BLaER1 treated with 17β-estradiol and CSF1 and Interleukin-3, amounts not matched to agents 10 nM and 100 nM (cell line): ENCODE measurements around the gene RASGRF2.
"Not testable (repeated sequence)": the region's sequence is repeated elsewhere in the genome, so short reads cannot be mapped to it uniquely, and the experiment has no call there.

Experiments used
- H3K27ac ChIP-seq, 11 experiments: shearing (Covaris generic); formaldehyde crosslinking; 2 replicates each; pipeline ENCODE4 v1.8.1; 2022
- H3K27me3 ChIP-seq, 11 experiments: shearing (Covaris generic); formaldehyde crosslinking; 2 replicates each; pipeline ENCODE4 v1.8.1; 2022
- H3K36me3 ChIP-seq, 11 experiments: shearing (Covaris generic); formaldehyde crosslinking; 2 replicates each; pipeline ENCODE4 v1.8.1; 2022
- H3K4me1 ChIP-seq, 10 experiments: shearing (Covaris generic); formaldehyde crosslinking; 2 replicates each; pipeline ENCODE4 v1.8.1; 2022
- H3K4me2 ChIP-seq, 11 experiments: shearing (Covaris generic); formaldehyde crosslinking; 2 replicates each; pipeline ENCODE4 v1.8.1; 2022
- H3K4me3 ChIP-seq, 10 experiments: shearing (Covaris generic); formaldehyde crosslinking; 2 replicates each; pipeline ENCODE4 v1.8.1; 2022
- H3K9ac ChIP-seq, 11 experiments: shearing (Covaris generic); formaldehyde crosslinking; 2 replicates each; pipeline ENCODE4 v1.8.1; 2022
- H3K9me3 ChIP-seq, 11 experiments: shearing (Covaris generic); formaldehyde crosslinking; replicated peaks in 1 of 11; 2 replicates each; pipeline ENCODE4 v1.8.1; 2022
- H4K20me1 ChIP-seq, 11 experiments: shearing (Covaris generic); formaldehyde crosslinking; 2 replicates each; pipeline ENCODE4 v1.8.1; 2022
- Cebpa-rat ChIP-seq, 11 experiments: shearing (Covaris generic); IDR thresholded peaks; 2 replicates each; pipeline ENCODE4 v1.8.1; 2022

Gene RASGRF2

GRCh38 chr5:81093536-81094196, 133.5 kb downstream of the RASGRF2 start:
- no peaks in the 10 kb centered on the region for H4K20me1 ChIP-seq
- H3K27ac ChIP-seq = no peak overlapping the region
- no peak overlapping the region for H3K9ac ChIP-seq
- no peak overlapping the region for H3K4me3 ChIP-seq
- no peaks in the 10 kb centered on the region for H3K36me3 ChIP-seq
- H3K9me3 ChIP-seq = no peaks in the 10 kb centered on the region
- no peaks in the 10 kb centered on the region for H3K27me3 ChIP-seq
- no peak overlapping the region for H3K4me2 ChIP-seq
- no peak for TF ChIP-seq Cebpa-rat (IDR thresholded peaks at IDR 0.05)
- no peaks in the 10 kb centered on the region for H3K4me1 ChIP-seq

DNA sequence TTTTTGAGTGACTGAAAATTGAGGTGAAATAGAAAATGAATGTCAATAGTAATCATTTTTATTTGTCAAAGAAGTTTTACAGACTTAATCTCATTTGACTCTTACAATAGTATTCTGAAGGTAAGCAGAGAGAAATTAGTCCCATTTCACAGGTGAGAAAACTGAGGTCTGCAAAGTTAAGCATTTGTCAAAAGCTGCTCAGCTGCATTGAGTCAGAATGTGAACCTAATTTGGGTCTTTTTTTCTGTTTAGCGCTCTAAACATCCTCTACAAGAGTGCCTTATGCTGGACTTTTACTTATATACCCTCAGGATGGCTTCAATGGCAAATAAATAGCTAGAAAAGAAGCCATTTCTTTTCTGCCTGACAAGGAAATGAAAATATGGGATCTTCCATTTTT, 135.7 kb downstream of the RASGRF2 start:
- Histone ChIP-seq H3K27me3 (no peaks in the 10 kb centered on the region), H3K36me3 (no peaks in the 10 kb centered on the region), H3K27ac (no peak overlapping the region), H3K4me1 (no peaks in the 10 kb centered on the region), H3K9me3 (no peaks in the 10 kb centered on the region), H4K20me1 (no peaks in the 10 kb centered on the region), H3K9ac (no peak overlapping the region), H3K4me3 (no peak overlapping the region), H3K4me2 (no peak overlapping the region)
- no peak for TF ChIP-seq Cebpa-rat (IDR thresholded peaks at IDR 0.05)

GRCh38 chr5:81097713-81098112, 137.6 kb downstream of the RASGRF2 start:
- no peaks in the 10 kb centered on the region for H4K20me1 ChIP-seq
- no peaks in the 10 kb centered on the region for H3K27me3 ChIP-seq
- no peak overlapping the region for H3K27ac ChIP-seq
- H3K4me3 ChIP-seq = no peak overlapping the region
- no peaks in the 10 kb centered on the region for H3K9me3 ChIP-seq
- H3K4me1 ChIP-seq = no peaks in the 10 kb centered on the region
- no peak for TF ChIP-seq Cebpa-rat (IDR thresholded peaks at IDR 0.05)
- no peak overlapping the region for H3K4me2 ChIP-seq
- H3K36me3 ChIP-seq = no peaks in the 10 kb centered on the region
- no peak overlapping the region for H3K9ac ChIP-seq

DNA sequence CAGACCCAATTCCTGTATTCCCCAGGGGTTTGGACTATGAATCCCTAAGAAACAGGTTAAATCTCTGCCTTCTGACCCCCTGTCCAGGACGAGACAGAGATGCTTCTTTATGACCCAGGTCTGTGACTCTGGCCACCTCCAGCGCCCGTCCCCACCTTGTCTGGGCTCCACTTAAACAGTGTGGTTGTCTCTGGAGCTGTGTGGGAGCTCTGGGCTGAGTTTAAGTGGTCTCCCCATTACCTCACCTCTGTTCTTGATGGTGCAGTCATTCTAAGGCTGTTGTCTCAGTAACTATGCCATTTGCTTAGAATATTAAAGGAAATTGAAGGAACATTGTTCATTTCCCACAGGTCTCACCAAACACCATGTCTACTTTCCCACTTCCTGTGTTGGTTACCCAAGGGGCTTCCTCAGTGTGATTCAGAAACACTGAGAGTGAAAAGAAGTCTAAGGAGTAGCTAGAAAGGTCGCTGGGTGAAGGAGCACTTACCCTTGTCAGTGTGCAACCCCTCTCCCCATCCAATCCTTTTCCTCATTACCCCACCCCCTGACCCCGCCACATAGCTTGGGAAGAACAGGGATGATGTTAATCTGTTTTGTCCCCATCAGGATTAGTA, 145.2 kb downstream of the RASGRF2 start:
- H3K9ac ChIP-seq = no peak overlapping the region
- peak overlapping the region; percentile 7 to 62 (median 49); a peak in 18 of 22 replicates for H3K4me2 ChIP-seq
- H3K4me3 ChIP-seq = no peak overlapping the region
- TF ChIP-seq Cebpa-rat (IDR thresholded peaks at IDR 0.05) = no peak
- peaks cover 0 to 13% (median 10%) of the 10 kb centered on the region in 10 experiments; a peak in 15 of 20 replicates for H3K4me1 ChIP-seq
- no peaks in the 10 kb centered on the region for H3K36me3 ChIP-seq
- H4K20me1 ChIP-seq = no peaks in the 10 kb centered on the region
- no peak overlapping the region for H3K27ac ChIP-seq
- H3K27me3 ChIP-seq = no peaks in the 10 kb centered on the region
- no peaks in the 10 kb centered on the region for H3K9me3 ChIP-seq

GRCh38 chr5:81115261-81115660, 155.1 kb downstream of the RASGRF2 start:
- Histone ChIP-seq H3K27me3 (no peaks in the 10 kb centered on the region), H3K4me1 (no peaks in the 10 kb centered on the region), H3K4me2 (no peak overlapping the region), H3K9me3 (no peaks in the 10 kb centered on the region), H3K9ac (no peak overlapping the region), H3K36me3 (no peaks in the 10 kb centered on the region), H3K27ac (no peak overlapping the region), H4K20me1 (no peaks in the 10 kb centered on the region), H3K4me3 (no peak overlapping the region)
- no peak for TF ChIP-seq Cebpa-rat (IDR thresholded peaks at IDR 0.05)

- no peak overlapping the region for H3K4me2 ChIP-seq
- H3K27me3 ChIP-seq = no peaks in the 10 kb centered on the region
- H3K9me3 ChIP-seq = no peaks in the 10 kb centered on the region
- H3K36me3 ChIP-seq = no peaks in the 10 kb centered on the region
- H3K9ac ChIP-seq = no peak overlapping the region
- no peak overlapping the region for H3K27ac ChIP-seq
- H4K20me1 ChIP-seq = no peaks in the 10 kb centered on the region
- TF ChIP-seq Cebpa-rat (IDR thresholded peaks at IDR 0.05) = no peak
- H3K4me3 ChIP-seq = no peak overlapping the region
- no peaks in the 10 kb centered on the region for H3K4me1 ChIP-seq
These were observed 157.4 kb downstream of the RASGRF2 start for GRCh38 chr5:81117566-81117965.

DNA sequence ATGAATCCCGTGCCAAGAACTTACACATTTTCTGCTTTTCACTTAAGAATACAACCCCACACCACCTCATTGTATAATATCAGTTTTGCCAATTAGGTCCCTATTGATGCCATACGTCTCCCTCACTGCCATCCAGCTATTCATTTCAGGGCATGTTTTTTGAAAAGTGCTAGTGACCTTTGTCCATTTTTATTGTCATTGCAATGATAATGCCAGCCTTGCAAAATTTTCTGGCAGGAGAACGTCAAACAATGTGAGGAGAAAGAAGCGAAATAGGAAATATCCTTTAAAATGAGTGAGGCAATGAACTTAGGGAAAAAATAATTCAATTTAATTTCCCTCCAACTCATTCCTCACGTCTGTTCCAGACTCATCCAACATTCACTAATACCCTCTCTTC, 161.1 kb downstream of the RASGRF2 start:
- Histone ChIP-seq H3K36me3 (no peaks in the 10 kb centered on the region), H3K9me3 (no peaks in the 10 kb centered on the region), H3K4me3 (no peak overlapping the region), H3K4me1 (no peaks in the 10 kb centered on the region), H3K9ac (no peak overlapping the region), H3K4me2 (no peak overlapping the region), H4K20me1 (no peaks in the 10 kb centered on the region), H3K27ac (no peak overlapping the region), H3K27me3 (no peaks in the 10 kb centered on the region)
- TF ChIP-seq Cebpa-rat (IDR thresholded peaks at IDR 0.05) = no peak

- Histone ChIP-seq H3K4me1 (no peaks in the 10 kb centered on the region), H3K9me3 (no peaks in the 10 kb centered on the region), H4K20me1 (no peaks in the 10 kb centered on the region), H3K36me3 (no peaks in the 10 kb centered on the region), H3K27me3 (no peaks in the 10 kb centered on the region), H3K4me3 (no peak overlapping the region), H3K27ac (no peak overlapping the region), H3K4me2 (no peak overlapping the region), H3K9ac (no peak overlapping the region)
- TF ChIP-seq Cebpa-rat (IDR thresholded peaks at IDR 0.05) = no peak
These were observed 161.9 kb downstream of the RASGRF2 start for GRCh38 chr5:81121836-81122630.

DNA sequence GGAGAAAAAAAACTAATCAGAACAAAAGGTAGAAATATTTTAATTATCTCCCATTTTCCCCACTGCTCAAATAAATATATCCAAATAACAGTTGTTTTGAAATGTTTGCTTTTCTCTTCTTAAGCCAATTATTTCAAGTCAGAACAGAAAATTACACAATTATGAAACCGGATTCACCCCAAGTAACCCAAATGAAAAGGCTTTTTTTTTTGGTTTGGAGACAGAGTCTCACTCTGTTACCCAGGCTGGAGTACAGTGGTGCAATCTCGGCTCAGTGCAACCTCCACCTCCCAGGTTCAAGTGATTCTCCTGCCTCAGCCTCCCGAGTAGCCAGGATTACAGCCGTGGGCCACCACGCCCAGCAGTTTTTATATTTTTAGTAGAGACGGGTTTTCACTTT, 164.5 kb downstream of the RASGRF2 start:
- H3K36me3 ChIP-seq, H4K20me1 ChIP-seq, H3K4me1 ChIP-seq: not testable (repeated sequence)

DNA sequence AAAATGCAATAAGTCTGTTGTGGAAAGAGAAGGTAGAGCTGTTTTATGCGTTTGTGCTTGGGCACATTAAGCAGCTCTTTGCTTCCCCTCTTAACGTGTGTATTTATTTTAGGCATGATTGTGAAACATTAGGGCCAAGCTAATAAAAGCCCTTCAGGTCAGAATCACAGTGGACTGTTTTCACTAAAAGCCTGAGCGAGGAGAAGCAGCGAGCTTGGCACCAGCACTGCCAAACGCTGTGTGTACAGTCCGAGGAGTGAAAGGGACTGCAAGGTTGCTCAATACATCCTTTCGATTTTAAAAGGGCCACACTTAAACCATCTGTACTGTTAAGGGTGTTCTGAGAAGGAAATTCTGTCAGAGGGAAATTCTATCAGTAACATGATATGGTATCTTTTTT, 165.8 kb downstream of the RASGRF2 start:
- Histone ChIP-seq H3K9me3 (no peaks in the 10 kb centered on the region), H3K27ac (no peak overlapping the region), H3K27me3 (no peaks in the 10 kb centered on the region), H3K4me3 (no peak overlapping the region), H3K9ac (no peak overlapping the region), H3K4me1 (no peaks in the 10 kb centered on the region), H4K20me1 (no peaks in the 10 kb centered on the region), H3K36me3 (no peaks in the 10 kb centered on the region), H3K4me2 (no peak overlapping the region)
- TF ChIP-seq Cebpa-rat (IDR thresholded peaks at IDR 0.05) = no peak

More for the DNA sequence above, 164.5 kb downstream of the RASGRF2 start:
- not testable (repeated sequence) for H3K4me2 ChIP-seq, H3K9ac ChIP-seq, H3K9me3 ChIP-seq, H3K4me3 ChIP-seq, H3K27ac ChIP-seq, H3K27me3 ChIP-seq
